Measurements from ENCODE around the gene DLG1.

DLG1 gene

DNA sequence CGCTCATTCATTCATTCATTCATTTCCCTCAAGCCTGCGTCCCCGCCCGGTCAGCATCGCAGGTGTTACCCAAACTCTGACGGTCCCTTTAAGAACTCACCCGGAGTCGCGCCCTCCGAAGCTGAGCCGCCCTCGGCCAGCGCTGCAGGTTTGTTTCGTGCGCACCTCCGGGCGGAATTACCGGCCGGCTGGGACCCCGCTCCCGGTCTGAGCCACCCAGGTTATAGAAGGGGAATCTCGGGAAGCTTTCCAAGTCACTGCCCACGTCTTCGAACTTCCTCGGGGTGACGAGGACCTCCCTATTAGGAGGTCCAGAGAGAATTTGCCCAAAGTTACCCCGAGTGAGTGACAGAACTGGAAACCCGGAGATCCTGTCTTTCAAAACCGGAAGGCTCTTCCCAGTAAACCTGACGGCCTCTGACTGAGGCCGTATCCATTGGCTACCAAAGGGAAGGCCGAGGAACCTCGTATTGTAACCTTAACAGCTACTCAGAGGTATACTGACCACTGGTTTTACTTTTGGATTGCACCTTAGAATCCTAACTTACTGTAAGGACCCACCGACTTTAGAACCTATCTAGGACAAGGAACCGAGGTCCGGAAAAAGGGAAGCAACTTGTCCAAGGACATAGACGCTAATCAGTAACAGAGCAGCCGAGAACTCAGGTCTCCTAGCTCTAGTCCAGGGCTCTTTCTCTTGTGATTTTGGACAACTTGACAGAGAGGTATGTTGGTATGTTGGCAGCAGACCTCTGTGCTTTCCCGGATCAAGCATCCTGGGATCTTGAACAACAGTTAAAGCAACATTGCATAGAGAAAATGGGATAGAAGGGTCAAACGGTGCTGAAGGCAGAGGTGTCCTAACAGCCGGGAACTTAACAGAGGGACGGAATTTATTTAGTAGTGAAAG, 788 bp upstream of the DLG1 start:
- Histone ChIP-seq H3K18ac (ENCODE audit: low read depth in 1 of 2, low read length in 2 of 2) (peak overlapping the region; percentile 11 to 75), H2BK120ac (ENCODE audit: low read depth, low read length) (peak overlapping the region; percentile 85), H3K27ac (ENCODE audit: low read length, poor library complexity, severe bottlenecking) (peak overlapping the region; percentile 96), H3K27me3 (ENCODE audit: control insufficient read depth in 1 of 2, insufficient read depth in 1 of 2, low read length in 2 of 2) (no peaks in the 10 kb centered on the region), H3K9me3 (ENCODE audit: control insufficient read depth, low read length) (no peaks in the 10 kb centered on the region), H3K4me3 (ENCODE audit: insufficient read depth in 1 of 2, low read depth in 1 of 2, low read length in 2 of 2) (peak overlapping the region; percentile 45 to 94), H2AFZ (ENCODE audit: low read depth, low read length) (peak overlapping the region; percentile 33), H4K91ac (ENCODE audit: low read length) (peak overlapping the region; percentile 61), H2BK15ac (ENCODE audit: low read depth, poor library complexity, severe bottlenecking) (no peak overlapping the region), H3K23ac (ENCODE audit: low read length in 2 of 2) (peak overlapping the region in 1 of 2 experiments; percentile 72), H3K4me1 (ENCODE audit: control insufficient read depth, insufficient read depth, low read depth, low read length) (peaks cover 9% of the 10 kb centered on the region), H3K4me2 (ENCODE audit: low read length, poor library complexity, severe bottlenecking) (peak overlapping the region; percentile 77), H3K14ac (ENCODE audit: low read length in 2 of 2) (no peak overlapping the region), H3K9ac (ENCODE audit: low read length) (peak overlapping the region; percentile 83), H3K79me1 (replicated peaks; ENCODE audit: low read length, poor library complexity, severe bottlenecking) (no peaks in the 10 kb centered on the region), H3K36me3 (ENCODE audit: control insufficient read depth in 1 of 2, insufficient read depth in 2 of 2, low read depth in 1 of 2, low read length in 2 of 2) (peaks cover 3 to 15% of the 10 kb centered on the region in 2 experiments), H2BK5ac (ENCODE audit: low read depth, low read length, poor library complexity, severe bottlenecking) (peak overlapping the region; percentile 94), H2AK5ac (ENCODE audit: low read length, severe bottlenecking) (peak overlapping the region; percentile 67), H2BK12ac (ENCODE audit: low read length in 2 of 2) (peak overlapping the region; percentile 2 to 77), H4K8ac (ENCODE audit: low read length) (peak overlapping the region; percentile 72), H3K4ac (ENCODE audit: low read depth in 1 of 2, low read length in 2 of 2) (peak overlapping the region in 1 of 2 experiments; percentile 0)
- peak; percentile 39 for DNase-seq
- 18% methylated on average over 42 of the region's 42 CpGs for WGBS

GRCh38 chr3:197297476-197298340, 704 bp downstream of the DLG1 start:
- H4K91ac ChIP-seq (ENCODE audit: low read length) = peak overlapping the region; percentile 99
- peak overlapping the region; percentile 75 for H3K4me2 ChIP-seq (ENCODE audit: low read length, poor library complexity, severe bottlenecking)
- peak overlapping the region; percentile 83 for H3K9ac ChIP-seq (ENCODE audit: low read length)
- peak overlapping the region; percentile 78 to 98 for H3K4ac ChIP-seq (ENCODE audit: low read depth in 1 of 2, low read length in 2 of 2)
- peak overlapping the region; percentile 96 for H4K8ac ChIP-seq (ENCODE audit: low read length)
- peaks cover 9% of the 10 kb centered on the region for H3K4me1 ChIP-seq (ENCODE audit: control insufficient read depth, insufficient read depth, low read depth, low read length)
- peak; percentile 92 for DNase-seq
- H3K14ac ChIP-seq (ENCODE audit: low read length in 2 of 2) = peak overlapping the region; percentile 86 to 97
- peak overlapping the region; percentile 96 for H2BK15ac ChIP-seq (ENCODE audit: low read depth, poor library complexity, severe bottlenecking)
- peak overlapping the region in 1 of 2 experiments; percentile 100 for H3K23ac ChIP-seq (ENCODE audit: low read length in 2 of 2)
- peak overlapping the region; percentile 86 to 99 for H3K18ac ChIP-seq (ENCODE audit: low read depth in 1 of 2, low read length in 2 of 2)
- H2AK5ac ChIP-seq (ENCODE audit: low read length, severe bottlenecking) = peak overlapping the region; percentile 44
- peak overlapping the region; percentile 69 for H2AFZ ChIP-seq (ENCODE audit: low read depth, low read length)
- H3K9me3 ChIP-seq (ENCODE audit: control insufficient read depth, low read length) = no peaks in the 10 kb centered on the region
- H2BK12ac ChIP-seq (ENCODE audit: low read length in 2 of 2) = peak overlapping the region in 1 of 2 experiments; percentile 63
- under 1% methylated on average over 25 of the region's 100 CpGs for WGBS
- peak overlapping the region; percentile 78 to 94 for H3K4me3 ChIP-seq (ENCODE audit: insufficient read depth in 1 of 2, low read depth in 1 of 2, low read length in 2 of 2)
- H3K27ac ChIP-seq (ENCODE audit: low read length, poor library complexity, severe bottlenecking) = peak overlapping the region; percentile 96
- H3K36me3 ChIP-seq (ENCODE audit: control insufficient read depth in 1 of 2, insufficient read depth in 2 of 2, low read depth in 1 of 2, low read length in 2 of 2) = peaks cover 4 to 30% of the 10 kb centered on the region in 2 experiments
- H2BK120ac ChIP-seq (ENCODE audit: low read depth, low read length) = peak overlapping the region; percentile 97
- H3K27me3 ChIP-seq (ENCODE audit: control insufficient read depth in 1 of 2, insufficient read depth in 1 of 2, low read length in 2 of 2) = no peaks in the 10 kb centered on the region
- no peaks in the 10 kb centered on the region for H3K79me1 ChIP-seq (replicated peaks; ENCODE audit: low read length, poor library complexity, severe bottlenecking)
- H2BK5ac ChIP-seq (ENCODE audit: low read depth, low read length, poor library complexity, severe bottlenecking) = peak overlapping the region; percentile 95

DNA sequence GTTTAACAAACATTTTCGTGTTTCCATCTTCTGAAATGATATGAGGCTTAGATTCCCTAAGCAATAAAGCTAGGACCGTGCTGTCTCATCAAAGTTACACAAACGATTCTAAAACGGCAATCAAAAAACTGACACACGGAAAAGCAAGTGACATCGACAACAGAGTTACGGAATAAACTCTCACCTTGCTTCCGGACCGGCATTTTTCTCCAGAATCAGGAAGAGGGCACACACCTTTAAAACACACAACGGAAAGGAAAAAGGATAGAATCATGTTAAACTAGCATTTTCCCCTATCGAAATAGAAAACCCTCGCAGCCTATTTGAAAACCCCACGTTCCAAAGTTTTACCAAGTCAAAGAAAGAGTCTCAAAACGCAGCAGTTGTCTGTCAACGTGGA, 1.4 kb downstream of the DLG1 start:
- no peak overlapping the region for H2AFZ ChIP-seq (ENCODE audit: low read depth, low read length)
- no peaks in the 10 kb centered on the region for H3K27me3 ChIP-seq (ENCODE audit: control insufficient read depth in 1 of 2, insufficient read depth in 1 of 2, low read length in 2 of 2)
- peak overlapping the region; percentile 44 for H2AK5ac ChIP-seq (ENCODE audit: low read length, severe bottlenecking)
- H3K4me1 ChIP-seq (ENCODE audit: control insufficient read depth, insufficient read depth, low read depth, low read length) = peaks cover 7% of the 10 kb centered on the region
- H3K27ac ChIP-seq (ENCODE audit: low read length, poor library complexity, severe bottlenecking) = peak overlapping the region; percentile 84
- H2BK120ac ChIP-seq (ENCODE audit: low read depth, low read length) = peak overlapping the region; percentile 11
- no peak overlapping the region for H3K14ac ChIP-seq (ENCODE audit: low read length in 2 of 2)
- no peaks in the 10 kb centered on the region for H3K9me3 ChIP-seq (ENCODE audit: control insufficient read depth, low read length)
- H2BK5ac ChIP-seq (ENCODE audit: low read depth, low read length, poor library complexity, severe bottlenecking) = peak overlapping the region; percentile 95
- peak overlapping the region; percentile 75 for H3K4me2 ChIP-seq (ENCODE audit: low read length, poor library complexity, severe bottlenecking)
- peaks cover 4 to 37% of the 10 kb centered on the region in 2 experiments for H3K36me3 ChIP-seq (ENCODE audit: control insufficient read depth in 1 of 2, insufficient read depth in 2 of 2, low read depth in 1 of 2, low read length in 2 of 2)
- H2BK15ac ChIP-seq (ENCODE audit: low read depth, poor library complexity, severe bottlenecking) = no peak overlapping the region
- peak overlapping the region; percentile 78 to 94 for H3K4me3 ChIP-seq (ENCODE audit: insufficient read depth in 1 of 2, low read depth in 1 of 2, low read length in 2 of 2)
- H2BK12ac ChIP-seq (ENCODE audit: low read length in 2 of 2) = no peak overlapping the region
- peak overlapping the region; percentile 79 to 94 for H3K18ac ChIP-seq (ENCODE audit: low read depth in 1 of 2, low read length in 2 of 2)
- H4K8ac ChIP-seq (ENCODE audit: low read length) = no peak overlapping the region
- no peak overlapping the region for H3K23ac ChIP-seq (ENCODE audit: low read length in 2 of 2)
- no peak overlapping the region for H4K91ac ChIP-seq (ENCODE audit: low read length)
- no peaks in the 10 kb centered on the region for H3K79me1 ChIP-seq (replicated peaks; ENCODE audit: low read length, poor library complexity, severe bottlenecking)
- under 1% methylated on average over 15 of the region's 15 CpGs for WGBS
- no peak for DNase-seq
- H3K4ac ChIP-seq (ENCODE audit: low read depth in 1 of 2, low read length in 2 of 2) = no peak overlapping the region
- H3K9ac ChIP-seq (ENCODE audit: low read length) = peak overlapping the region; percentile 83
